Heart left ventricle (tissue), 16 donors: Measurements from ENCODE around the gene CDK5RAP2. TPM values are rescaled to one million over a fixed set of nuclear protein-coding genes. Genes with fewer than 3 reads are reported as not detected.

Experiments
- ATAC-seq, 4 donors: fragments of 200-7000 bp; cut with Tn5 transposase; one replicate each; pipeline ENCODE4 v1.9.1; 2020 to 2022; ENCODE audit warnings: moderate library complexity in 4 of 4, mild to moderate bottlenecking in 3 of 4, moderate number of reproducible peaks in 1 of 4
- DNase-seq, 5 donors: peaks; one replicate each; pipeline ENCODE4 v3.0.0-alpha.2; 2020
- H3K27ac ChIP-seq, 12 donors: fragments of 200-600 bp; sonication (generic) in 4 of 12; one replicate each; pipeline versions ENCODE4 v1.5.0 to v1.8.0; 2016 to 2022; ENCODE audit warnings: mild to moderate bottlenecking in 2 of 12
- H3K27me3 ChIP-seq, 9 donors: fragments of 200-600 bp; sonication (generic) in 2 of 9; one replicate each; pipeline versions ENCODE4 v1.5.1 to v1.8.0; 2016 to 2022; ENCODE audit warnings: mild to moderate bottlenecking in 3 of 9
- H3K36me3 ChIP-seq, 9 donors: fragments of 200-600 bp; sonication (generic) in 2 of 9; one replicate each; pipeline versions ENCODE4 v1.5.0 to v1.8.0; 2018 to 2022; ENCODE audit warnings: mild to moderate bottlenecking in 2 of 9
- H3K4me1 ChIP-seq, 12 donors: fragments of 200-600 bp; sonication (generic) in 4 of 12; one replicate each; pipeline versions ENCODE4 v1.5.0 to v1.8.0; 2016 to 2022; ENCODE audit warnings: mild to moderate bottlenecking in 3 of 12
- H3K4me3 ChIP-seq, 12 donors: fragments of 200-600 bp; sonication (generic) in 4 of 12; one replicate each; pipeline versions ENCODE4 v1.5.0 to v1.8.0; 2017 to 2022; ENCODE audit warnings: mild to moderate bottlenecking in 9 of 12, moderate library complexity in 4 of 12
- H3K9me3 ChIP-seq, 12 donors: fragments of 200-600 bp; sonication (generic) in 4 of 12; one replicate each; pipeline versions ENCODE4 v1.5.0 to v1.8.0; 2016 to 2022; ENCODE audit warnings: mild to moderate bottlenecking in 1 of 12
- CTCF ChIP-seq, 12 donors: fragments of 200-600 bp; sonication (generic) in 4 of 12; IDR thresholded peaks; one replicate each; pipeline versions ENCODE4 v1.5.0 to v1.8.0; 2018 to 2022; ENCODE audit warnings: antibody characterized with exemption in 12 of 12, mild to moderate bottlenecking in 5 of 12
- POLR2A ChIP-seq, 2 donors: fragments of 450-650 bp; IDR thresholded peaks; one replicate each; pipeline ENCODE4 v1.6.1; 2017; ENCODE audit warnings: antibody characterized with exemption in 2 of 2, mild to moderate bottlenecking in 2 of 2, moderate library complexity in 2 of 2
- WGBS, 4 donors: extraction: QIAGEN DNeasy Blood & Tissue Kit in 2 of 4; methylation state at CpG; one replicate each; pipeline versions ENCODE4 v1.1.5 to v1.1.7; 2013 to 2018; 5-methylcytosine and 5-hydroxymethylcytosine counted together
- intact Hi-C, 10 donors: fragments of 100-400 bp; cut with DNase I; formaldehyde crosslinking; loops; one replicate each; pipeline versions ENCODE4 v1.11.1 to v1.14.2; 2022
- polyA plus RNA-seq, 2 donors: library from polyadenylated mRNA; stranded (reverse); fragments of 200-250 nt; gene quantifications; one replicate each; pipeline ENCODE4 v1.2.3, GENCODE V29; 2013
- total RNA-seq, 9 donors: library from RNA; depleted of rRNA in 2 of 9; stranded (reverse); fragments of >200 nt in 2 of 9; fragmentation: NEBNext Ultra II Directional in 3 of 9; extraction: Animal tissue kit (Norgen Biotek cat#: 25700) in 3 of 9; gene quantifications; one replicate each; pipeline versions ENCODE4 v1.1.0 to v1.2.4, GENCODE V29; 2016 to 2023
- donor health status: ischemic (EF 13 %, LVEDD 7.1; RV severe dilation, severe dysfunction).
- donor health status: healthy with polysubstance abuse.
- donor health status: DM: no; HTN: yes; CAD: no.
- donor health status: DM: no; HTN: no; CAD: no.
- donor health status: ischemic (EF 25% LVEDD 6.9; RV normal size, moderate dysfunction).
- donor health status: ischemic (EF 25% LVEDD 5.7; RV mildly dilated, moderate dysfunction).
- donor health status: healthy.
- donor health status: DM: yes; HTN: yes; CAD: no.
- donor health status: ischemic (EF 35%, LVEDD 5.7; RV mildly dilated, moderate dysfunction).
- donor health status: nonischemic (EF 11% LVEDD 7.7; RV severe dilation, severe dysfunction).
- donor health status: DM: yes; HTN: yes; CAD: no.
- donor health status: PGD.
- donor health status: ischemic (EF 29% LVEDD 5.4; RV normal size, mild dysfunction).
- donor health status: nonischemic (EF 23%, LVEDD 6.1; RV moderate dilation, normal function).

CDK5RAP2 gene
- total and polyA plus RNA-seq, 11 donors = 26.1 to 114 (median 53.1) TPM

- TF ChIP-seq POLR2A (IDR thresholded peaks at IDR 0.05) (no peak), CTCF (IDR thresholded peaks at IDR 0.05) (no peak)
- H3K27me3 ChIP-seq = no peaks in the 10 kb centered on the region
- WGBS, 4 donors = 99 to 100% (median 100%) methylated on average over 1 of the region's 1 CpG
- ATAC-seq (no peak), DNase-seq (no peak)
- H3K4me1 ChIP-seq = peaks cover 0 to 16% (median 0%) of the 10 kb centered on the region in 12 donors
- H3K4me3 ChIP-seq = no peak overlapping the region
- peaks cover 0 to 100% (median 94%) of the 10 kb centered on the region in 9 donors for H3K36me3 ChIP-seq
- no peak overlapping the region for H3K27ac ChIP-seq
- intact Hi-C loops = no loop called here
- H3K9me3 ChIP-seq = no peaks in the 10 kb centered on the region
These were observed 174.8 kb downstream of the CDK5RAP2 start for GRCh38 chr9:120405134-120405533.

GRCh38 chr9:120403543-120403856 is 176.5 kb downstream of the CDK5RAP2 start:
- Histone ChIP-seq H3K4me1 (peaks cover 0 to 16% (median 0%) of the 10 kb centered on the region in 12 donors), H3K4me3 (no peak overlapping the region), H3K27me3 (no peaks in the 10 kb centered on the region), H3K9me3 (no peaks in the 10 kb centered on the region), H3K27ac (peak overlapping the region in 1 of 12 donors; percentile 20), H3K36me3 (peaks cover 0 to 100% (median 96%) of the 10 kb centered on the region in 9 donors)
- WGBS, 4 donors = 86 to 96% (median 89%) methylated on average over 3 of the region's 3 CpGs
- TF ChIP-seq CTCF (IDR thresholded peaks at IDR 0.05) (no peak), POLR2A (IDR thresholded peaks at IDR 0.05) (no peak)
- intact Hi-C loops = no loop called here
- DNase-seq (no peak), ATAC-seq (no peak)

GRCh38 chr9:120402741-120403542 is 177.0 kb downstream of the CDK5RAP2 start:
- TF ChIP-seq CTCF (IDR thresholded peaks at IDR 0.05) (no peak), POLR2A (IDR thresholded peaks at IDR 0.05) (no peak)
- H3K4me3 ChIP-seq = no peak overlapping the region
- intact Hi-C loops = no loop called here
- H3K36me3 ChIP-seq = peaks cover 0 to 100% (median 96%) of the 10 kb centered on the region in 9 donors
- H3K27ac ChIP-seq = no peak overlapping the region
- 93 to 95% (median 94%) methylated on average over 13 of the region's 13 CpGs for WGBS, 4 donors
- peaks cover 0 to 16% (median 0%) of the 10 kb centered on the region in 12 donors for H3K4me1 ChIP-seq
- ATAC-seq (peak in 2 of 4 donors; percentile 43 to 51), DNase-seq (no peak)
- H3K27me3 ChIP-seq = no peaks in the 10 kb centered on the region
- no peaks in the 10 kb centered on the region for H3K9me3 ChIP-seq

- H3K27ac ChIP-seq = no peak overlapping the region
- H3K36me3 ChIP-seq = peaks cover 0 to 100% (median 95%) of the 10 kb centered on the region in 9 donors
- H3K27me3 ChIP-seq = no peaks in the 10 kb centered on the region
- intact Hi-C loops = no loop called here
- ATAC-seq (no peak), DNase-seq (no peak)
- 92 to 97% (median 96%) methylated on average over 2 of the region's 2 CpGs for WGBS, 4 donors
- H3K4me1 ChIP-seq = peaks cover 0 to 16% (median 0%) of the 10 kb centered on the region in 12 donors
- no peak overlapping the region for H3K4me3 ChIP-seq
- no peak for TF ChIP-seq CTCF (IDR thresholded peaks at IDR 0.05)
- TF ChIP-seq POLR2A (IDR thresholded peaks at IDR 0.05) = no peak
- no peaks in the 10 kb centered on the region for H3K9me3 ChIP-seq
These were observed 180.0 kb downstream of the CDK5RAP2 start for GRCh38 chr9:120399940-120400339.
